GM20000 (cell line): Measurements from ENCODE around the gene PSMA7.

Source experiments
- DNase-seq: peaks from one replicate; pipeline ENCODE4 v3.0.0; 2012; ENCODE audit warnings: low spot score
- CTCF ChIP-seq: IDR thresholded peaks from 2 replicates; pipeline ENCODE4 v1.5.1; 2012; ENCODE audit warnings: mild to moderate bottlenecking, control low read depth; ENCODE audit errors: extremely low read depth, missing control alignments

The PSMA7 gene

GRCh38 chr20:62139636-62140035 lies 3.6 kb downstream of the PSMA7 start:
- no peak for DNase-seq
- TF ChIP-seq CTCF, result no peak

GRCh38 chr20:62138912-62139311 lies 4.3 kb downstream of the PSMA7 start:
- no peak for TF ChIP-seq CTCF
- no peak for DNase-seq

GRCh38 chr20:62138204-62138543 lies 5.0 kb downstream of the PSMA7 start:
- no peak for DNase-seq
- no peak for TF ChIP-seq CTCF

- TF ChIP-seq CTCF, result no peak
- DNase-seq, result no peak
Measured at GRCh38 chr20:62137478-62138203, 5.6 kb downstream of the PSMA7 start.

GRCh38 chr20:62137092-62137384 lies 6.2 kb downstream of the PSMA7 start:
- TF ChIP-seq CTCF, result no peak
- DNase-seq, result no peak

GRCh38 chr20:62136283-62137091 lies 6.7 kb downstream of the PSMA7 start:
- TF ChIP-seq CTCF, result peak; percentile 74
- DNase-seq, result peak; percentile 71

- TF ChIP-seq CTCF, result no peak
- no peak for DNase-seq
Measured at GRCh38 chr20:62135573-62136266, 7.5 kb downstream of the PSMA7 start.
